ENCODE results near the gene MAP7.
"Not testable (repeated sequence)": the region's sequence is repeated elsewhere in the genome, so short reads cannot be mapped to it uniquely, and the experiment has no call there.

GRCh38 chr6:136590846-136591245, 40.6 kb upstream of the MAP7 start:
- not testable (repeated sequence) for TF ChIP-seq CTCF (IDR thresholded peaks at IDR 0.05; ENCODE audit: poor library complexity, severe bottlenecking); SMC3 (conservative IDR thresholded peaks at IDR 0.05; ENCODE audit: poor library complexity); POLR2AphosphoS5 (IDR thresholded peaks at IDR 0.05); EZH2 (IDR thresholded peaks at IDR 0.05; ENCODE audit: borderline replicate concordance, insufficient read depth, low read length, poor library complexity, severe bottlenecking); EP300 (conservative IDR thresholded peaks at IDR 0.05; ENCODE audit: poor library complexity, severe bottlenecking); RAD21 (conservative IDR thresholded peaks at IDR 0.05); MXI1 (conservative IDR thresholded peaks at IDR 0.05; ENCODE audit: poor library complexity, severe bottlenecking); REST (IDR thresholded peaks at IDR 0.05; ENCODE audit: borderline replicate concordance); TAF1 (IDR thresholded peaks at IDR 0.05; ENCODE audit: low read depth)

Measured in neural cell (in vitro differentiated cells).